ENCODE measurements around the gene CBFA2T2. TPM values are rescaled to one million over a fixed set of nuclear protein-coding genes. Genes with fewer than 3 reads are reported as not detected.

The CBFA2T2 gene
- total RNA-seq, 1 experiment from 2014 or later, result 15.4 TPM

DNA sequence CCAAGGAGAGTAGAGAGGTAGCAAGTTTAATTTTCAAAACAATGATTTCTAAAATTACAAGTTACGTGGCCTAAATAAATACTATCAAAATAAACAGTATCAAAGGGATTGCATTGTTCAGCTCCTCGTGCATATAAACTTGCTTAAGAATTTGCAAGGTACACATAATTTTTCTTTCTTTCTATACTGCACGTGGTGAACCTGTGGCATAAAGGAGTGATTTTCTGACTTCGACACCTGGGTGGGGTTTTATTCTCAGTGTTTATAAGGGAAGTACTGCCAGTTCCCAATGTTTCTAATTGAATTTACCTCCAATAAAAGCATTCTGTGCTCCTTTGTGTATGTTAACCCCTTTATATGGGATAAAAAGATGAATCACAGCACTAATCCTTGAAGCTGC is 122.1 kb downstream of the CBFA2T2 start:
- intact Hi-C loops (cut with micrococcal nuclease), result no loop called here
- no peak overlapping the region for H3K27ac Mint-ChIP-seq (ENCODE audit: low read depth, unreplicated experiment)
- DNase-seq (ENCODE audit: unreplicated experiment), result no peak
- no TSS peak for BruUV-seq (replicated peaks)
- TF ChIP-seq CTCF (IDR thresholded peaks at IDR 0.05; ENCODE audit: unreplicated experiment), result no peak
- no peaks in the 10 kb centered on the region for H3K27me3 Mint-ChIP-seq (ENCODE audit: insufficient read depth, unreplicated experiment)
- H3K4me3 Mint-ChIP-seq (ENCODE audit: unreplicated experiment), result no peak overlapping the region
- POLR2A ChIA-PET, result interaction anchor here (1.3 kb wide), 1 partner anchor 105 kb away, joined by 4 read pairs; no protein-coding TSS in a partner anchor
- H3K9me3 Mint-ChIP-seq (ENCODE audit: unreplicated experiment), result no peaks in the 10 kb centered on the region
- H3K4me1 Mint-ChIP-seq (ENCODE audit: insufficient read depth, unreplicated experiment), result no peaks in the 10 kb centered on the region
- peaks cover 62% of the 10 kb centered on the region for H3K36me3 Mint-ChIP-seq (ENCODE audit: insufficient read depth, unreplicated experiment)
- CTCF ChIA-PET, result interaction anchor here (0.8 to 1.1 kb wide), 2 partner anchors 14 to 95 kb away, joined by 4 to 5 read pairs; no protein-coding TSS in a partner anchor

GRCh38 chr20:33621717-33622400 is 132.0 kb downstream of the CBFA2T2 start:
- no peaks in the 10 kb centered on the region for H3K9me3 Mint-ChIP-seq (ENCODE audit: unreplicated experiment)
- POLR2A ChIA-PET, result interaction anchor here (0.6 kb wide), 1 partner anchor 25 kb away, joined by 3 read pairs; no protein-coding TSS in a partner anchor
- H3K4me1 Mint-ChIP-seq (ENCODE audit: insufficient read depth, unreplicated experiment), result no peaks in the 10 kb centered on the region
- no peaks in the 10 kb centered on the region for H3K27me3 Mint-ChIP-seq (ENCODE audit: insufficient read depth, unreplicated experiment)
- TF ChIP-seq CTCF (IDR thresholded peaks at IDR 0.05; ENCODE audit: unreplicated experiment), result no peak
- intact Hi-C loops (cut with micrococcal nuclease), result no loop called here
- no peak for DNase-seq (ENCODE audit: unreplicated experiment)
- no TSS peak for BruUV-seq (replicated peaks)
- peaks cover 63% of the 10 kb centered on the region for H3K36me3 Mint-ChIP-seq (ENCODE audit: insufficient read depth, unreplicated experiment)
- CTCF ChIA-PET, result interaction anchor here (0.6 to 0.7 kb wide), 2 partner anchors 59 to 84 kb away, joined by 3 to 4 read pairs; no protein-coding TSS in a partner anchor
- H3K4me3 Mint-ChIP-seq (ENCODE audit: unreplicated experiment), result no peak overlapping the region
- no peak overlapping the region for H3K27ac Mint-ChIP-seq (ENCODE audit: low read depth, unreplicated experiment)

GRCh38 chr20:33622705-33623365 is 132.9 kb downstream of the CBFA2T2 start:
- ChIA-PET POLR2A (no interaction called here), CTCF (interaction anchor here (0.5 to 0.7 kb wide), 3 partner anchors 60 to 166 kb away, joined by 3 to 6 read pairs (median 3); no protein-coding TSS in a partner anchor)
- no peaks in the 10 kb centered on the region for H3K4me1 Mint-ChIP-seq (ENCODE audit: insufficient read depth, unreplicated experiment)
- H3K27me3 Mint-ChIP-seq (ENCODE audit: insufficient read depth, unreplicated experiment), result no peaks in the 10 kb centered on the region
- no peak for DNase-seq (ENCODE audit: unreplicated experiment)
- H3K9me3 Mint-ChIP-seq (ENCODE audit: unreplicated experiment), result no peaks in the 10 kb centered on the region
- H3K27ac Mint-ChIP-seq (ENCODE audit: low read depth, unreplicated experiment), result no peak overlapping the region
- intact Hi-C loops (cut with micrococcal nuclease), result no loop called here
- TF ChIP-seq CTCF (IDR thresholded peaks at IDR 0.05; ENCODE audit: unreplicated experiment), result no peak
- peaks cover 65% of the 10 kb centered on the region for H3K36me3 Mint-ChIP-seq (ENCODE audit: insufficient read depth, unreplicated experiment)
- no peak overlapping the region for H3K4me3 Mint-ChIP-seq (ENCODE audit: unreplicated experiment)
- BruUV-seq (replicated peaks), result no TSS peak

DNA sequence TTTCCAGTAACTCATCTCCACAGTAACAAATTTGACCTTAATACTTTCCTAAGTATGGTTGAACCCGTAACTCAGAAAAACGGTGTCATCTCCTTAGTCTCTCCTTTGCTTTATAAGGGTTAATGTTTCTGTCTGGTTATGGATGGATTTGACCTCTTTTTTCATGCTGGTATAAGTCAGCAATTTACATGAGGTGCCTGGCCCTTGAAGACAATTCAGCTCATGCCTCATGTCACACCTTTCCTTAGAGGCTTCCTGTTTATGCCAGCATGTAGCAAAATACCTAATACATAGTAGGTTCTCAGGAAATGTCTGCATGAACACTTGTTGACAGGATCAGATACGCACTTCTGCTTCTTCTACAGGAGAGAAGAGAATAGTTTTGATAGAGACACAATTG is 134.5 kb downstream of the CBFA2T2 start:
- intact Hi-C loops (cut with micrococcal nuclease), result no loop called here
- DNase-seq (ENCODE audit: unreplicated experiment), result no peak
- POLR2A ChIA-PET, result interaction anchor here (0.9 kb wide), 1 partner anchor 63 kb away, joined by 3 read pairs; no protein-coding TSS in a partner anchor
- Mint-ChIP-seq H3K4me1 (ENCODE audit: insufficient read depth, unreplicated experiment) (no peaks in the 10 kb centered on the region), H3K36me3 (ENCODE audit: insufficient read depth, unreplicated experiment) (peaks cover 65% of the 10 kb centered on the region), H3K27me3 (ENCODE audit: insufficient read depth, unreplicated experiment) (no peaks in the 10 kb centered on the region), H3K27ac (ENCODE audit: low read depth, unreplicated experiment) (no peak overlapping the region), H3K4me3 (ENCODE audit: unreplicated experiment) (no peak overlapping the region), H3K9me3 (ENCODE audit: unreplicated experiment) (no peaks in the 10 kb centered on the region)
- CTCF ChIA-PET, result interaction anchor here (0.6 kb wide), 1 partner anchor 796 kb away, joined by 4 read pairs; no protein-coding TSS in a partner anchor
- BruUV-seq (replicated peaks), result no TSS peak
- no peak for TF ChIP-seq CTCF (IDR thresholded peaks at IDR 0.05; ENCODE audit: unreplicated experiment)
